ENCODE data around the gene URB1. TPM values are rescaled to one million over a fixed set of nuclear protein-coding genes. Genes with fewer than 3 reads are reported as not detected.
A peak's percentile ranks its signal among the peaks of the same experiment; 100 is the strongest.
"Not testable (repeated sequence)": the region's sequence is repeated elsewhere in the genome, so short reads cannot be mapped to it uniquely, and the experiment has no call there.

Gene URB1
- polyA plus RNA-seq, 10 donors = 10.7 to 15.5 (median 13.2) TPM

DNA sequence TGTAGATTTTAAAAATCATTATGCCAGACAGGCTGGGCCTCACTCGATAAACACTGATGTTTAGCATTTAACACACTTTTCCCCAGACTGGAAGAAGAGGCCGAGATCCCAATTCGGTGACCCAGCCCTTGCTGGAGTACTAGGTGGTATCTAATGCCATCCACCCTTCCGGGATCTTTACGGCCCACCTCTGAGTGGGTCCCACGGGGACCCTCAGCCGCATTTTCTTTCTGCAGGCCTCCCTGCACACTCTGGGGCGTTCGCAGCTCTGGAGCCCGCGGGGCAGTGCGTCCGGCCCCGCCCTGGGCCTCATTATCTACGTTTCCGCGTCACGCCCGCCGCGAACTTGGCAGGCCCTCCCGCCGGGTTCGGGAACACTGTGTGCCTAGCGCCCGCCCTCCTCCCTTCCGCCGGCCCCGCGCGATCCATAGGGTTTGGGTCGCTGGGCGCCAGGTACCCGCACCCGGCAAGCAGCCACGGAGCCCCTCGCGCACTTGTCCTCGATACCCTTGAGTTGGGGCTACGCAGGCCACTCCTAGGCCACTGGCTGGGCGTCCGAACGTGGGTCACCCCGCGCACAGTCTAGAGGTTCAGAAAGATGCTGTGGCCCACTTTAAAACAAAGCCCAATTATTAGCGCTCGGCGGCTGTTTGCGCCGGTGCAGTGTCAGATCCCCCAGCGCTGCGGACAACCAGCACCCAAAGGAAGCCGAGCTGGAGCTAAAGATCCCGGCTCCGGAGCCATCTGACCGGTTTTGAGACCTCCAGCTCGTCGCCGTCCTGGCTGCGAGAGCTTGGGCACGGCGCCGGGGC lies 18.7 kb upstream of the URB1 start:
- DNase-seq = peak in 2 of 3 donors; percentile 46 to 75

DNA sequence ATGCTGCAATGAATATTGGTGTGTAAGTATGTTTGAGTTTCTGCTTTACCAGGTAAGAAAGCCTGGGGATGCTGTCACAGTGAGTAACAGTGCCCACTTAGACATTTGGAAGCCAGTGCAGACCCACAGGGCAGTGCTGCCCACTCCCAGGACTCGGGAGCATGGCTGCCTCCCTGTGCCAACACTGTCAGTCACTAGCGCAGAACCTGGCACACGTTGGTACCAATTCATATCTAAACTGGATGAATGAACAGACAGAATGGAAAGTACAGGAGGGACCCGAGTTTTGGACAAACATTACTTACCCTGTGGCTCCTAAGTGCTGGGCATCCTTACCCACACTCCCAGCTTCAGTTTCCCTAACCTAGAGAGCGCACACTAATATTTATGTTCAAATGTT lies 18.1 kb upstream of the URB1 start:
- DNase-seq = no peak

DNA sequence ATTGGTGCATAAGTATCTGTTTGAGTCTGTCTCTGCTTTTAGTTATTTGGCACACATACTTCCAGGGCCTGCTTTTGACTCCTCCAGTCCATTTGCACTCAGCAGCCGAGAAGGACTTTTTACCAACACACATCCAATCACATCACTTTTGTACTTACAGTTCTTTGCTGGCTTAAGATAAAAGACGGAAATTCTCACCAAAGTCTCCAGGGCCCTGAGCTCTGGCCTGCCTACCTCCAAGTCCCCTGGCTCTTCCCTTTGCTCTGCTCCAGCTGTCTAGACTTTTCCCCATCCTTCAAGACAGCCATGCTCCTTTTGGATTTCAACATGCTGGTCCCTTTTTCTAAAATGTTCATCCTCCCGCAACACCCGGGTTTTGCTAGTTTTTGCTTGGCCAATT lies 17.5 kb upstream of the URB1 start:
- no peak for DNase-seq

DNA sequence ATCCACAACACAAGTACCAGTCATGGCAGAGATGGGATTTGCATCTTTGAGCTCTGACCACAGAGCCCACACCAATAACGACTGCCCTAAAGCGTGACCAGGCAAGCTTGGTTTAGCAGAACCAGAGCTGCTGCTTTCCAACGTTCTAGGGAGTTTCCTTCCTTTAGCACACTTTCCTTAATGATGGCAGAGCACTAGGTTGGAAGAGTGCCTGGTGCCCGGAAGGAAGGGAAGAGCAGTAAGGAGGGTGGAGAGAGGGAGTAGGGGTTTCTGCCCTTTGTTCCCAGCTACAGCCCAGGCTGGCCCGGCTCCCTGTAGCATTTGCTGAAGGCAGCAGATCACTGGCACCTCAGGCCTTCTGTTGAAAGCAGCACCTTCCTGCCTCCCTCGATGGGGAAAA lies 13.6 kb upstream of the URB1 start:
- no peak for DNase-seq

DNA sequence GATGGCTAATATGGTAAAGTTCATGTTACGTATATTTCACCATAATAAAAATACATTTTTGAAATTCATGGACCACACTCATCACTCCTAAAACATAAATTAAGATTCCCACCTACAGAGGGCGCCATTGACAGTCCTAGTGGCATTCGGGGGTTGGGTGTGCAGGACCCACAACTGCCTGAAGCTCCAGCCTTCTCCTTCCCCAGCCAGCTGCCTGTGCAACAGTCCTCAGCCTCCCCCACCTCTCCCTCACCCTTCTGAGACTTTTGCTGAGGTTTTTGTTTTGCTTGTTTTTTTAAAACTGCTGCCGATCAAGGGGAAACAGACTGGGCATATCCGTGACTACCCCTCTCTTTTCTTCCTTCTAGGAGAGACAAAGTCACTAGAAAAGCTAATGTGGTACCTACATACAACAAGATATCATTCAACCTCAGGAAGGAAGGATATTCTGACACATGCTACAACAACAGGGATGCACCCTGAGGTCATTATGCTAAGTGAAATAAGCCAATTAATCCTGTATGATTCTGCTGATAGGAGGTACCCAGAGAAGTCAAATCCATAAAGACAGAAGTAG lies 10.5 kb upstream of the URB1 start:
- DNase-seq = peak; percentile 52 to 74 (median 67)

DNA sequence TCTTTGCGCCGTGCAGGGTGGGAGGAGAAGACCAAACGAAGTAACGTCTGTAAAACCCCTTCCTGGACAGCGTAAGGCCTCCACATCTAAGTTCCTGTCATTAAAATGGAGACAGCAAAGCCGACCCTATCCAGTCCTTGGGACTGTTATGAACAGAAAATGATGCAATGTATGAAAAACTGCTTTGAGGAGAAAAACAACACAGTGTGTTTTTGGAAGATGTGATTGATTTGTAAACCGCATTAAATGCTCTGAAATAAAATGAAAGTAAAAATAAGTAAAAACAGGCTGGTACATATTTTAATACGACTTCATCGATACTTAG lies 827 bp upstream of the URB1 start:
- no peak for DNase-seq

DNA sequence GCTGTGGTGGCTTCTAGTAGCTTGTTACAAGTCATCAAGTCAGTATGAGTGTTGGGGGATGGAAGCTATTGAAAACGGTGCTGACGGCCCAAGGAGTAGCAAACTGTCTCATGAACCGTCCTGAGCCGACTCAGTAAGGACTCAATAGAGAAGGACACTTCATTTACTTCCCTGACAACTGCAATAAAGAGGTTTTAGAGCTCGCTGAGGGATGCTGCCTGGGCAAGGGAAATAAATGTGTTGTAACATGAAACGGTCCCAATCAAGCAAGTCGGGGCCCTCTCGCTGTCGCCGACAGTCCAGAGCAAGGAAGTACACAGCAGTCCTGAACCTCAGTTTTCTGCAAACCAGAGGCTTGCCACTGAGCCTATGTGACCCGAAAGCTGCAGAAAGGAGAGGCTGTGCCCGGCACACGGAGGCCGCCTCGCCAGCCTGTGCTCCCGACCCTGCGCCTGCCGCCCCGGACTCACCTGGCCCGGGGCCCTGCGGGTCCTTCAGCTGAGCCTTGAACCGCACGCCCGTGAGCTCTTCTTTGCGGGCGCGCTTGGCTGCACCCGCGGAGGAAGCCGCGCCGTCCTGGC lies 423 bp downstream of the URB1 start:
- no peak for DNase-seq

DNA sequence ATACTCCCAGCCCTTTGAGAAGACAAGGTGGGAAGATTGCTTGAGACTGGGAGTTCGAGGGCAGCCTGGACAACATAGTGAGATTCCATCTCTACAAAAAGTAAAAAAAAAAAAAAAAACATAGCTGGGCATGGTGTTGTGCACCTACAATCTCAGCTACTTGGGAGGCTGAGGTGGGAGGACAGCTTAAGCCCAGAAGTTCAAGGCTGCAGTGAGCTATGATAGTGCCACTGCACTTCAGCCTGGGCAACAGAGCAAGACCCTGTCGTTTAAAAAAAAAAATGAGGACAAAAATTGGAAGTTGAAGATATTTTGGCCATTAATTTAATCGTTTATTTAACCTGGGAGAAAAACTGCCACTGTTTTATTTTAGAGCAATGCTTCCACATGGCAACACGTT lies 1.1 kb downstream of the URB1 start:
- DNase-seq = no peak

DNA sequence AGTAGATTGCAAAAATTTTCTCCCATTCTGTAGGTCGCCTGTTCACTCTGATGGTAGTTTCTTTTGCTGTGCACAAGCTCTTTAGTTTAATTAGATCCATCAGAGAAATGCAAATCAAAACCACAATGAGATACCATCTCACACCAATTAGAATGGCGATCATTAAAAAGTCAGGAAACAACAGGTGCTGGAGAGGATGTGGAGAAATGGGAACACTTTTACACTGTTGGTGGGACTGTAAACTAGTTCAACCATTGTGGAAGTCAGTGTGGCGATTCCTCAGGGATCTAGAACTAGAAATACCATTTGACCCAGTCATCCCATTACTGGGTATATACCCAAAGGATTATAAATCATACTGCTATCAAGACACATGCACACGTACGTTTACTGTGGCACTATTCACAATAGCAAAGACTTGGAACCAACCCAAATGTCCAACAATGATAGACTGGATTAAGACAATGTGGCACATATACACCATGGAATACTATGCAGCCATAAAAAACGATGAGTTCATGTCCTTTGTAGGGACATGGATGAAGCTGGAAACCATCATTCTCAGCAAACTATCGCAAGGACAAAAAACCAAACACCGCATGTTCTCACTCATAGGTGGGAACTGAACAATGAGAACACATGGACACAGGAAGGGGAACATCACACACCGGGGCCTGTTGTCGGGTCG lies 2.1 kb downstream of the URB1 start:
- DNase-seq = not testable (repeated sequence)

DNA sequence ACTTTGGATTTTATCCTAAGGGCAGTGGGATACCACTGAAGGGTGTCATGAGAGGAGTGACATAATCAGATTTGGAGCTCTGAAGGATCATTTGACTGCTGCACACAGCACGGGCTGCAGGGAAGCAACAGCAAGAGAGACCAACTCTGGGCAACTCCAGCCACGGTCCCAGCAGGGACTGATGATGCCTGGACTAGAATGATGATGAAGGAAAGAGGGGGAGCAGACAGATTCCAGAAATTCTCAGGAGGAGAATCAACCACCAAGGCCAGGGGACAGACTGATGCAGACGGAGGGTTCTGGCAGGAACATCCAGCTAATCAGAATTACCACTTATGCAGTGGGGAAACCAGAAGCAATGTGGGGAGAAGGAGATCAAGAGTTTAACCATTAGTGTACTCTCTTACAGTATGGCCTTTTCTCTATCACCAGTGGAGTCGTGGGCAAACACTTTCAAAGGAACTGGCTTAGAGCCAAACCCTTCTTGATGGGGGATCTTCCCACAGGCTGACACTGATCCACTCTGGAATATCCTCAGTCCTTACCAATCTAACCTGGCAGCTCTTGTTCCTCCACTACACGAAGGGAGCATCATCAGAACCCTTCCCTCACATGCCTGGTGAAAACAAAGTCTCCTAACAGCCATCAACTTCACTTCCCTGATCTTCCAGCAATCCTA lies 3.3 kb downstream of the URB1 start:
- DNase-seq = no peak

DNA sequence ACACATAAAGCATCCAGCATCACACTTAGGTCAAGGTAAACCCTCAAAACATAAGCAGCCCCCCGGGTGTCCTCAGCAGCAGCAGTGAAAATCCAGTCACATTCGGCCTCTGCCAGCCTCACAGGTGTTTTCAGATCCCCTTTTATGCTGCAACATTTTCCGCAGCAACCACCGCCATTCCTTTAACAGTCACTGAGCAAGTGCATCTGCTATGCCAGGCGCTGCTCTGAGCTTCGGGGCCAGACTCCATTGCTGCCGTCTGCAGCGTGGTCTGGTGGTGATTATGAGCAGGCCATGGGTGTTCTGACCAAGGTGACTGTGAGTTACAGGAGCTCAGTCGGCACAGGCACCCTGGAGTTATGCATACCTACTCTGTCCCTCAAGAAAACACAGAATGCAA lies 4.5 kb downstream of the URB1 start:
- DNase-seq = no peak

DNA sequence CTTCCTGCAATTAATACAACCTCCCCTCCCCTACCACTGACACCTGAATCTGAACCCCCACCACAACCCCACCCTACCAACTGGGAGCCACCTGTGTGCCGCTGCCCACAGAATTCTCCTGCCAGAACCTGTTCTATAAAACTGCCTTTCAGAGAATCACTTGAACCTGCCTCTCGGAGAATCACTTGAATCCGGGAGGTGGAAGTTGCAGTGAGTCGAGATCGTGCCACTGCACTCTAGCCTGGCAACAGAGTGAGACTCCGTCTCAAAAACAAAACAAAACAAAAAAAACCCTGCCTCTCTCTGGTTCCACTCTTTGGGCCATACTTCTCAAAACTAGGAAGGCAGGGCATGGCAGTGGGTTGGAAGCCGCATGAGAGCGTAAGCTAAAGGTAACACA lies 5.7 kb downstream of the URB1 start:
- no peak for DNase-seq

DNA sequence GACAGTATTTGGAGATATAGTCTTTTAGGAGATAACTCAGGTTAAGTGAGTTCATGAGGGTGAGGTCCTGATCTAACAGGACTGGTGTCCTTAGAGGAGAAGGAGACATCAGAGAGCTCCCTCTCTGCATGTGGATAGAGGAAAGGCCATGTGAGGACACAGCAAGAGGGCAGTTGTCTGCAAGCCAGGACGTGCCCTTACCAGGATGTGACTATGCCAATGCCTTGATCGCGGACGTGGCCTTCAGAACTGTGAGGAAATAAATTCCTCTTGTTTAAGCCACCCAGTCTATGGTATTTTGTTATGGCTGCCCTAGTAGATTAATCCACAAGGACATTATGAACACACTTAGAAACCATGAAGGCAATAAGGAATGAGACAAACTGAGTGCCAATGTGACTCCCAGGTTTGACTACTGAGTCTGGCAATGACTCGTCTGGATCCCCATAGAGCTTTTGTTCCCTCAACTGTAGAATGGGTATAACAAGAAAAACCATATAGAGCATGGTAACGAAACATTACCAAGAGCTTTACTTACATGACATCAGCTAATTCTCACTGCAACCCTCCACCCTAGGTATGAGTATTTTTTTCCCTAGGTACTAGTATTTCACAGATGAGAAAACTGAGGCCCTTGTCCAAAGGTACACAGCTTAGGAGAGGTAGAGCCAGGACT lies 6.5 kb downstream of the URB1 start:
- no peak for DNase-seq

DNA sequence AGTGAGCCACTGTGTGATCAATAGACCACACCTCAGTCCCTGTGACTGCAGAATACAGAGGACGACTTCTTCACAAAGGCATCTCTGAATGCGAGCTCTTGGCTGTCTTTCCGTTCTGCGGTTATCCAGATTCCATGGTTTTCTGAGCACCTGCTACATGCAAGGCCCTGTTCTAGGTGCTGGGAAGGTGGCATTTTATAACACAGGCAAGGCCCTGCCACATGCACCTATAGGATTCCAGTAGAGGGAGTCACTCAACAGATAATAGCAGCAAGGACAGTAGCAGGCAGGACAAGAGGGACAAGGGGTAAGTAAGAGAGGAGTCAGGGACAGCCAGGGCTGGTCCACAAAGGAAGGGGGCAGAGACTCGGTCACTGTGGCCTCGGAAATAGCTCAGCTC lies 9.0 kb downstream of the URB1 start:
- no peak for DNase-seq

DNA sequence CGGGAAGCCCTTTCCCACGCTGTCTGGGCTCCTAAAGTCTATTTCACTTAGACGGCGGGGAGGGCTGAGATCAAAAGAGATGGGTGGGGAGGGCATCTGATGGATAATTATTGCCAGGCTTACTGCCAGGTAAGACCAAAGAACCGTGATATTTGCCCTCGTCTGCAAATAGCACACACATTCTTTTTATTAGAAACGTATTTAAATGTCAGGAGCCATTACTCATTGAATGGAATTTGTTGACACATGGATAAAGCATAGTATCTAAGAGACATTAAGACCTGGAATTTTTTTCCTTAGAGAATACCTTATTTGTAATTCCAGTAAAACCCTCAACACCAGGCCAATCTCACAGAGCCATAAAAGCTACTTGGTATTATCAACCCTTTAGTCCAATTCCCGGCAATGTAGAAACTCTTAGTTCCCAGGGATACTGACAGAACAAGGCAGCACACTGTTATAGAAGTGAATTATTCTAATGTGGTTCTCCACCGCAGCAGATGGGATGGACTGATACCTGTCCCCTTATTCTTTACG lies 10.6 kb downstream of the URB1 start:
- peak in 1 of 3 donors; percentile 45 for DNase-seq

DNA sequence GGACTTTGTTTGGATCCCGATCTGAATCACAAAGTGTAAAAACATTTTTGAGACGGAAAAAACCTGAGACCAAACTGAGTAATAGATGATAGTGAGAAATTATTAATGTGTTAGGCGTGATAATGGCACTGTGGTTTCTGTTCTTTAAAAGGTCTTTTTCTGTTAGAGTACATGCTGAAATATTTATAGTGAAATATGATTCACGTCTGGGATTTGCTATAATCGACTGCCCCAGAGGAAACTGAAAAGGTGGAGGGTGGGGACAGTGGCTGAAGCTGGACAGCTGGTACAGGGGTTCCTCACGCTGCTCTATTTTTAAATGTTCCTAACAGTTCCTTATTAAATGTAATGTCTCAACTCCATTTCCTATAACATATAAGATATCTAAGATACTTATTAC lies 11.2 kb downstream of the URB1 start:
- no peak for DNase-seq

DNA sequence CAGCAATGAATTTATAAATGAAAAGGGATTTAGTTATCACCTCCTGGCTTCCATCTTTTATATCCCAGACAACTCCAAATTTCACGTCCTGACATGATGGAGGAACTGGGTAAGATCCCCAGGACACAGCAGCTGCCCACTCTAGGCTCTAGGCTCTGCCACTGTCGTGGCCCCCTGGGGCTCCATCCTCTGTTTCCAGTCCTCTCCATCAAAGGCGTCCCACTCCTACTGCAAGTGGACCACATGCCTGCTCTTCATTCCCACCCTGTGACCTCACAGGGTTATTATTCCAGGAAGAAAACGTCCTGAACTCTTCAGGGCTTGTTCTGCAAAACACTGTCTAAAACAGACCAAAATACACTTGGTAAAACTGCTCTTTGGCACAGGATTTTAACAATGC lies 11.9 kb downstream of the URB1 start:
- no peak for DNase-seq

DNA sequence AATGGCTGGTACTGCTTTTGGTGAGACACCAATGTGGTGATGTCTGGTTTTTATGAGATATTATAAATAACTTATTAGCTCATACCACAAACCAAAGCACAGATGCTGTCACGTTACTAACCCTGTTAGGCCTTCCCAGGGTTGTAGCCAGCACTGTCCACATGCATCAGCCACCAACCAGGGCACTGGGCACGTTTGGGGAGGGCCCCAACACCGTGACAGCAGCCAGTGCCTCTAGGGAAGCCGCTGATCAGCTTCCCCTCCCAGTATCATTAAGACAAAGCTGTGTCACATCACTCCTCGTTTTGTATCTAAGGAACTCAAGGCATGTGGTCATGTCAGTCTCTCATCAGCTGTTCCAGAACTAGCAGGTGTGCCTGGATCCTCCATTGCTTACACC lies 13.9 kb downstream of the URB1 start:
- peak; percentile 39 to 62 (median 43) for DNase-seq

DNA sequence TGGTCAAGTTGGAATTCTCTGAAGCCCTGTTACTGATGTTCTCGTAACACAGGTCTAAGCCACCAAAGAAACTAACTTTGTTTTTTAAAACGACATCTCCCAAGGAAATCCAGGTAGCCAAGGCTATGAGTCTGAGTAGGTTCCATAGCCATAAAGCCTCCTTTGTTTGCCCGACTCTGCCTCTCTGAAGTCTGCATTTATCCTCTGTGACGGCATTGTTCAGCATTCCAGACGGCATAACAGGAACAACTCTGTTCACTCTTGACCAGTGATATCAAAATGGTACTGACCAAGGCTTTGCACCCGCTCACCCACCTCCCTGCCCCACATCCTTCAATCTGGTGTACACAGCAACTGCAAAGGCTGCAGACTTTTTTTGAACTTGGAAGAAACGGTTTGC lies 14.8 kb downstream of the URB1 start:
- DNase-seq = no peak

DNA sequence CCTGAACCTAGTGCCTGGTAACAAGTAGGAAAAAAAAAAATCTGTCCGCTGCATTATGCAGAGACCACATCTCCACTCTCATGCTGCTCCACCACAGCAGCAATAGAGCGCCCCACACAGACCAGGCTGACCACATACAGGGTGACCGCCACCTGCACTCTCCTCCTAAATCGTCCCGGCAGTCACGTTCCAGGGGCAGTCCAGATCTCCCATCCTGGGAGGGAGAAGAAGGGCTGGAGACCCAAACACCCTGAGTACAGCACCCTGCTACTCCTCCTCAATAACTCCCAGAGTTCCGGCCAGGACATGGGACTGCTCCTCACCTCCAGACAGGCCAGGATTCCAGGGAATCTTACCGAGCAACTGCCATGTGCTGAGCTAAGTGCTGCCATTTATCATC lies 15.3 kb downstream of the URB1 start:
- no peak for DNase-seq

DNA sequence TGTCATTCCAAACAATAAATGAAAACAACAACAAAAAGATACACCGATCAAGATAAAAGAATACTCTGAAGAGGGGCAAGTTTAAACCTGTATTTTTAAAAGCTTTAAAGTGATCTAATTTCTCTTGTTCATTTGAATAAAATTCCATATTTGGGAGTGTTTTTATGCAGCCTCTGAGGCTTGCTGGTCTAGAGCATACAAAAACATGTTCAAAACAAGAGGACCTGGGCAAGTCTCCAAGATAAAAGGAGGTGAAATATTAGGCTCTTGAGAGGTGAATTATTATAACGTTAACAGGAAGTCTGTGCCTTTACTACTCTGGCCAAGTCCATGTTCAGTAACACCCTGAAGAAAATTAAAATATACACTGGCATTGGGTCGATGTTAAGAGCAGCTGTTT lies 20.1 kb downstream of the URB1 start:
- DNase-seq = peak in 1 of 3 donors; percentile 32

DNA sequence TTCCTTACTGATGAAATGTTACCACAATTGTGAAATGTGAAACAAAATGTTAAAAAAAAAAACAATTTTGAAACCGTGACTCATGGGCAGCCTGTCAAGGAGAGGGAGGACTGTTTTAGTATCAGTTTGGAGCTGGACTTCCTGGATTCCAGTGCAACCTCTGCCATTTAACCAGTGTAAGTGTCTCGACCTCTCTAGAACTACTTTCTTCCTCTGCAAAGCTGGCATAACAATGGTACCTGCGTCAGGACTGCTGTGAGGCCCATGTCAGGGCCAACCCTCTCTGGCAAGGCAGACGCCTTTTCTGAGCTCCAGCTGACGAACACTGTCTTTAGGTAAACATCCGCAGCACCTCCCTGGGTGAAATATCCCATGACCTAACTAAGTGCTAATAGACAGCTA lies 20.9 kb downstream of the URB1 start:
- no peak for DNase-seq
